Measurements from ENCODE around the gene CUX1. TPM values are rescaled to one million over a fixed set of nuclear protein-coding genes. Genes with fewer than 3 reads are reported as not detected.
"Not testable (repeated sequence)": the region's sequence is repeated elsewhere in the genome, so short reads cannot be mapped to it uniquely, and the experiment has no call there.

The CUX1 gene
- total RNA-seq, 1 donor from 2014 or later: 33.3 TPM

DNA sequence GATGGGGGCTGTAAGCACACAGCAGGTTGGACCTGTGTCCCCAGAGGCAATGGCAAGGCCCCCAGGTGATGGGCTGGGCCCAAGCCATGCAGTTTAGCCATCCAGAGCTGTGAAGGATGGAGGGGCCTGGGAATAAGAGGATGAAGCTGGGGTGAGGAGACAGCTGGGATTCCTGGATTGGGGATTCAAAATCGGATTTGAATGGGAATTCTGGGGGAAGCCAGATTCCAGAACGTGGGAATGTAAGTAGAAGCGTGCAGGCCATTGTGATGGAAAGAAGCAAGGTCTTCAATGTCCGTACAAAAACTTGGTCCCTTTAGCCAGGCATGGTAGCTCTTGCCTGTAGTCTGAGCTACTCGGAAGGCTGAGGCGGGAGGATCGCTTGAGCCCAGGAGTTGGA lies 479.1 kb downstream of the CUX1 start:
- intact Hi-C loops (cut with micrococcal nuclease): no loop called here

DNA sequence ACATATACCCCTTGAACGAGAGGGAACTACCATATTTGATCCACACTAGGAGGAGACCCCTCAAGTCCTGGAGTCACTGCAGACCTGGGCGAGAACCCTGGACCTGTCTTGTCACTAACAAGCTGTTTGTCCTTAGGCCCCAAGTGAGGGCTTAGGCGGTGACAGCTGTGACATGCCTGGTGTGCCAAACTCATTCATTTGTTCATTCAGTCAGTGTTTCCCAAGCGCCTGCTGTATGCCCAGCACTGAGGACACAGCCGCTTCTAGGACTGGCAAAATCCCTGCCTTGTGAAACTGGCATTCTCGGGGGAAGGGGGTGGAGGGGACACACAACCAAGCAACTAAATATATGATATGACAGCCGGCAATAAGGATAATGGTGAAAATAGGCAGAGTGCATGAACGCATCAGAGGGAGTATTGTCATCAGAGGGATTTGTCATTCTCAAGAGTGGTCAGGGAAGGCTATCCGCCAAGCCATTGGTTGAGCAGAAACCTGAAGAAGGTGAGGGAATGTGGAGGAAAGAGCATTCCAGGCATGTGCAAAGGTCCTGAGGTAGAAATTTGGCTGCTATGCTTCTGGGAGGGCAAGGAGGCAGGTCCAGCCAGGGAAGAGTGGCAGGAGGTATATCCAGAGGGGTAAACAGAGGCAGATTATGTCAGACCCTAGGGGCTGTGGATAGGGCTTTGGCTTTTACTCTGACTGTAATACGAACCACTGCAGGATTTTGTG lies 480.2 kb downstream of the CUX1 start:
- intact Hi-C loops (cut with micrococcal nuclease): no loop called here

DNA sequence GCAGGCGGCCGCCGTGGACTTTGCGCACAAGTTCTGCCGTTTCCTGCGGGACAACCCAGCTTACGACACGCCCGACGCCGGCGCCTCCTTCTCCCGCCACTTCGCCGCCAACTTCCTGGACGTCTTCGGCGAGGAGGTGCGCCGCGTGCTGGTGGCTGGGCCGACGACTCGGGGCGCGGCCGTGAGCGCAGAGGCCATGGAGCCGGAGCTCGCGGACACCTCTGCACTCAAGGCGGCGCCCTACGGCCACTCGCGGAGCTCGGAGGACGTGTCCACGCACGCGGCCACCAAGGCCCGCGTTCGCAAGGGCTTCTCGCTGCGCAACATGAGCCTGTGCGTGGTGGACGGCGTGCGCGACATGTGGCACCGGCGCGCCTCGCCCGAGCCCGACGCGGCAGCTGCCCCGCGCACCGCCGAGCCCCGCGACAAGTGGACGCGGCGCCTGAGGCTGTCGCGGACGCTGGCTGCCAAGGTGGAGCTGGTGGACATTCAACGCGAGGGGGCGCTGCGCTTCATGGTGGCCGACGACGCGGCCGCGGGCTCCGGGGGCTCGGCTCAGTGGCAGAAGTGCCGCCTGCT lies 483.3 kb downstream of the CUX1 start:
- intact Hi-C loops (cut with micrococcal nuclease): no loop called here

DNA sequence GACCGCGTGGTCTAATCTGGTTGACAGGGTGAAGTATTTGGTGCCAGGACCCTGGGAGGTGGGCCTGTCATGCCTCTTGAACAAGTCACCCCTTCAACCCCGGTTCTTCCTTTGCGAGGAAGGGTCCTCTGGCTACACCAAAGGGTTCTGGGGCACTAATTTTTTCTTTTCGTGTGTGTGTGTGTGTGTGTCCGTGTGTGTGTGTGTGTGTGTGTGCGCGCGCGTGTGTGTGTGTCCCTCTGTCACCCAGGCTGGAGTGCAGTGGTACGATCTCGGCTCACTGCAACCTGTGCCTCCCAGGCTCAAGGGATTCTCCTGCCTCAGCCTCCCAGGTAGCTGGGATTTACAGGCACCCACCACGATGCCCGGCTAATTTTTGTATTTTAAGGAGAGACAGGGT lies 483.9 kb downstream of the CUX1 start:
- intact Hi-C loops (cut with micrococcal nuclease): not testable (repeated sequence)

DNA sequence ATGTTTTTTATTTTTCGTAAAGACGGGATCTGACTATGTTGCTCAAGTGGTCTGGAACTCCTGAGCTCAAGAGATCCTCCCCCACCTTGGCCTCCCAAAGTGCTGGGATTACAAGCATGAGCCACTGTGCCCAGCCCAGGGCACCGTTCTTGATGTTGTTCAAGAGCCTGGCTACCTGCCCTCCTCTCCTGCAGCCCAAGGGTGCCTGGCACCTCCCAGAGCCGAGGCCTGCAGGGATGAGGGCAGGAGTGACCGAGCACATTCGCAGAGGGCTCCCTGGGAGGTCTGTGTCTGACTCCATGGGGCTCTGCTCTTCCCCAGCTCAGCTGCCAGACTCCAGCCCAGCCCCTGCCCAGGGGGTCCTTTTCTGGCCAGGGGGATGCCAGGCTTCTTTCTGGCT lies 484.6 kb downstream of the CUX1 start:
- intact Hi-C loops (cut with micrococcal nuclease): no loop called here

DNA sequence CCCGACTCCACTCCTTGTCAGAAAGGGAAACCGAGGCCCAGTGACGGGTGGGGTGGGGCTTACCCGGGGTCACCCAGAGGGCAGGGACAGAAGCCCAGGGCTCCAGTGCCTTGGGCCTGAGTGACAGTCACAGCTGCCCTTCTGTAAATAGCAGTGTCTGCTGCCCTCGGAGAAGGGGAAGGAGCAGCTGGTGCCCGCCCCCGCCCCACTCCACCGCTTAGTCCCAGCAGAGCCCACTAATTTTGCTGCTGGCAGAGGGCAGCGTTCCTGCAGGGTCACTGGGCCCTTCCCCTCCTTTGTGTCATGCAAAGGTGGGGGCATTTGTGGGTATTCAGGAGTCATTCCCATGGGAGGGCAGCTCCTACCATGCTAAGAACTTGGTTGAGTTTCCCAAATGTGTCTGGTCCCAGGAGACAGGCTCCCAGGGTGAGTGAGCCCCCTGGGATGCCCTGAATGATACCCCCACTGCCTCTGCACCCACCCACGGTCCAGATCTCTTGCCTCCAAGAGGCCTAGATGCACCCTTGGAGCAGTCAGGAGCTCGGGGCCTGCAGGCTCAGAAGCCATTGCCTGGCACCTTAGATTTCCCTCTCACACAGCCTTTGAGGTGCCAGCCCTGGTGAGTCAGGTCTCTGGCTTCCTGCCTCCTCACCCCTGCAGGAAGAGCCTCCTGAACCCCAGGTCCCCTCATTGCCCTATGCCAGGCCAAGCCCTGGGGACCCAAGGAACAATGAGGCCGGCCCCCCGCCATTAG lies 486.4 kb downstream of the CUX1 start:
- intact Hi-C loops (cut with micrococcal nuclease): no loop called here

DNA sequence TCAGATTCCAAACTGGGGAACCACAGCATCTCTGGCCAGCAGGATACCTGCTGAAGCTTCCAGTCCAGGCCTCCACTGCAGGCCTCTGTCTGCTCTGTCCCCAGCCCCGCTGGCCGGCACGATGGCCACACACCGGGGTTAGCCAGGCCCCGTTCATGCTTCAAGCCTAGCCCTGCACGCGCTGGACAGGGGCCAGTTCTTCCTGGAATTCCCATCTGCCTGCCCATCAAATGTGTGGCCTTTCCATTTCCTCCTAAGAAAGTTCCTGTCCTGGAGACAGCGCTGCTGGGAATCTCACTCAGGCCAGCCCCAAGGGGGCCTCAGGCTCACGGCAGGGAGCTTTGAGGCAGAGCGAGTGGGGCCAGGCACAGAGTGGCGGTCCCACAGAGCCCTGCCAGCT lies 487.2 kb downstream of the CUX1 start:
- intact Hi-C loops (cut with micrococcal nuclease): no loop called here

DNA sequence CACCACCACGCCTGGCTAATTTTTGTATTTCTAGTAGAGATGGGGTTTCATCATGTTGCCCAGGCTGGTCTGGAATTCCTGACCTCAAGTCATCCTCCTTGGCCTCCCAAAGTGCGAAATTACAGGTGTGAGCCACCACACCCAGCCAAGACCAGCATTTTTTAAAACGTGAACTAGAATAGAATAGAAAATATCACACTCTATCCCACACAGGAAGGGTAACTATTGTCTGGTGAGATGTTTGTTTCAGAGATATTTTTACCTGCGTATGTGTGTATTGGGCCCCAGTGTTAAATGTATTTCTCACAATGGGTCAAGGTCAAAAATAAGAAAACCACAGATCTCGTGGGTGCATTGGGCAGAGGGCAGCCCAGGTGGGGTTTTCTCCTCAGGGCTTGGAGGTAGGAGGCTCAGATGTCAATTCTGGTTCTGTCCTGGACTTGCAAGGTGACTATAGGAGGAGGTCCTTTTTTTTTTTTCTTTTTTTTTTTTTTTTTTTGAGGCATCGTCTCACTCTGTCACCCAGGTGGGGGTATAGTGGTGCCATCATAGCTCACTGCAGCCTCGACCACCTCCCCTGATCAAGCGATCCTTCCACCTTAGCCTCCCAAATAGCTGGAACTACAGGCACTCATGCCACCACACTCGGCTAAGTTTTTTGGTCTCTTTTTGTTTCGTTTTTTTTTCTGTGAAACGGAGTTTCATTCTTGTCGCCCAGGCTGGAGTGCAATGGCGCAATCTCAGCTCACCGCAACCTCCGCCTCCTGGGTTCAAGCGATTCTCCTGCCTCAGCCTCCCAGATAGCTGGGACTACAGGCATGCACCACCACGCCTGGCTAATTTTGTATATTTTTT lies 488.2 kb downstream of the CUX1 start:
- intact Hi-C loops (cut with micrococcal nuclease): no loop called here

DNA sequence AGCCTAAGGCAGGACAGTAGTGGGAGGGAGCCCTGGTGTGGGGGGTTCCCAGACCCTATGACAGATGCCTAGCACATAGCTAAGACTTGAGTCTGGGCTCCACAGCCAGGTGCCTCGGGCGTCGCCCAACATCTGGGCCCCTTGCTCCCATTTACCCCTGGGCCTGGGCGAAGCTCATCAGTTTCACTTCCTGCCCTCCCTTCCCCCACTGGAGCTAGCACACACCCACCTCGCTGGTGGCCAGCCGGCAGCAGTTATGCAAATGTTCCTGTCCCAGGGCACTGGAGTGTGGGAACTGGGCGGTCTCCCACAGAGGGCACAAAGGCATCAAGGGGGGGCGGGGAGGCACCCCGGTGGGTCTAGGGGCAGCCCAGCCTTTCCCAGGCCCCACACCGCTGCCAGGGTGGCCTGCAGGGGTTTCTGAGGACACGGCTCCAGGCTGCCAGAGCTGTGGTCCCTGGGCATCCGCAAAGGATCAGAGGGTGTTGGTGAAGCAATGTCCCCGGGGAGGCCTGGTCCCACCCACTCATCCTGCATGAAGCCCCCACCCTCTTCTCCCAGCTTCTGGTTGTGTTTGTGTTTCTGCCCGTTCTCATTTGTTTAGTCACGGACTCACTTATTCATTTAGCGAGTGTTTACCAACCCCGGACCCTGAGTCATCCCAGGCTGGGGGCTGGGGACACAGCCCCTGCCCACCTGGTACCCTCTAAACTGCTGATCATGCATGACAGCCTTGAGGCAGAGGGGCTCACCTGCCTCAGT lies 489.7 kb downstream of the CUX1 start:
- intact Hi-C loops (cut with micrococcal nuclease): no loop called here

DNA sequence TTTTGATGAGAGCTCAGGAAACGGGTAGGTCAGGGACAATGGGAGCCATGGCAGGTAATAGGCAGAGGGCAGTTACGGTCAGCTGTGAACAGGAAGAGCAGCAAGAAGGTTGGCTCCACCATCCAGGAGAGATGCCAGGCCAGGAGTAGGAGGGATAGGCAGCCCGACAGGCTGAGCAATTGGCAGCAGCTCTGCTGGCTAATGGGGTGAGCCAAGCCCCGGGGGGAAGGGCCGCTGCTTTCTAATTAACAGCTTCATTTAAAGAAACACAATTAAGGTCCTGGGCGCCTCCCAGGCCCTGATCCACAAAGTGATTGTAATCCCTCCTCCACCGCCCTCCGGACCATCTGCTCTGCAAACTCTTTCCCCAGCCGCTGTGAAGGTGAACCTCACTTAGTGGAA lies 493.0 kb downstream of the CUX1 start:
- intact Hi-C loops (cut with micrococcal nuclease): no loop called here

DNA sequence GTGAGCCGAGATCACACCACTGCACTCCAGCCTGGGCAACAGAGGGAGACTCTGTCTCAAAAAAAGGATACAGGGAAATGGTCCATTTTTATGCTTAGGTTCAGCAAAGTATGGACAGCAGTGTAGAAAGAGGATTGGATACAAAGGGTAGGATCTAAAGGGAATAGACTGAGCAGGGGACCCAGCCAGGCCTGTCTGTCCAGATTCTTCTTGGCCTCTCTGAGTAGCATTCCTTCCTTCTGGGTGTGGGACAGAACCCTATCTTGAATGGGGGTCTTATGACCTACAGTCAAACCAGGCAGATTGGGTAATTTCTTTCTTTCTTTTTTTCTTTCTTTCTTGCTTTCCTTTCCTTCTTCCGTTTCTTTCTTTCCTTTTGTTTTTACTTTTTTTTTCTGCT lies 494.9 kb downstream of the CUX1 start:
- intact Hi-C loops (cut with micrococcal nuclease): no loop called here

DNA sequence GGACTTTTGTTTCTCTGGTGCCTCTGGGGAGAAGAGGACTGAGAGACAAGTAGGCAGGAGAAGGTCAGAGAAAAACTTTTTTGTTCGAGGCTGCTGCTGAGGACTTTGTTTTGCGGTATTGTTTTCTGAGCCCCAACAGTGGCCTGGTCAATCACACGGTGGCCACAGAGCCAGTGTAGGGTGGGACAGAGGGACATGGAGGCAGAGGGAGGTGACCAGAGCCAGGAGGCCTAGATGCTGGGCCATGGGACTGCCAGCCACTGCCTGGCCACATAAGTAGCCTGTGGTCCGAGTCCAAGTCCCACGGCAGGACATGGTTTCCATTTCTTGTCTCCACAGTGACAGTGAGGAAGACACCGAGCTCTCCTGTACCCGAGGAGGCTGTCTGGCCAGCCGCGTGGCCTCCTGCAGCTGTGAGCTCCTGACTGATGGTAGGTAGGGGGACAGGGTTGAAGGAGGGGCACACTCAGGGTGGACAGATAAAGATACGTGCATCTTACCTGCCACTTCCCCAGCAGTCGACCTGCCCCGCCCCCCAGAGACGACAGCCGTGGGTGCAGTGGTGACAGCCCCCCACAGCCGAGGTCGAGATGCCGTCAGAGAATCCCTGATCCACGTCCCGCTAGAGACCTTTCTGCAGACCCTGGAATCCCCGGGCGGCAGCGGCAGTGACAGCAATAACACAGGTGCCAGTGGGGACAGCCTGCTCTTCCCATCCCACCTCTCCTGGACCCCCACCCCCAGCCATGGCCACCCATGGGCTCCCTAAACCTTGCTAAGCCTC lies 496.8 kb downstream of the CUX1 start:
- intact Hi-C loops (cut with micrococcal nuclease): no loop called here

DNA sequence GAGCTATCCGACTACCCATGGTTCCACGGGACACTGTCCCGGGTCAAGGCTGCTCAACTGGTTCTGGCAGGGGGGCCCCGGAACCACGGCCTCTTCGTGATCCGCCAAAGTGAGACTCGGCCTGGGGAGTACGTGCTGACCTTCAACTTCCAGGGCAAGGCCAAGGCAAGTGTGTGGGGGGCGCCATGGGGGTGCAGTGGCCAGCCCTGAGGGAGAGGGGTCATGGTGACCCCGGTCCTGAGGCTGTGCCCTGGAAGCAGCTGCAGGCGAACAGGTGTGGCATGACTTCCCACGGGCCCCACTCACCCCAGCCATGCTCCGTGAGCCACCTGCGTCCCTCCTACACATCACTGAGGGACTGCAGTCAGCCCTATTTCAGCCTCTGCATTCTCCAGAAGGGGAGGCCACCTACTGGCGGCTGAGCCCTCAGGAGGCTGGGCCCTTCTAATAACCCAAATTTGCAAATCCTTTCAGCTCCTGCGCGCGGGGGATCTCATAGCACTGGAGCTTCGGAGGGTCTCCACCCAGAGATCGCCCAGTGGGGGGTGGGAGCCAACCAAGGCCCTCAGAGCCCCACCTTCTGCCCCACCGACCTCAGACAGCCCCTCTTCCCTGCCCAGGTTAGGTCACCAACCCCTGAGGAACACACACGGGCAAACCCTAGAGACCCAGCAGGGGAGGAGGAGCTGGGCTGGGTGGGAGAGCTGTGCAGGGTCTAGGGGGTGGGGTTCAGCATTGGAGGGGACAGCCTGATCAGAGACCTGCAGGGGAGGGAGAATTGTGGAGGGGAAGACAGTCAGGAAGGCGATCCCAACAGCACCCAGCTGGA lies 500.0 kb downstream of the CUX1 start:
- intact Hi-C loops (cut with micrococcal nuclease): no loop called here

DNA sequence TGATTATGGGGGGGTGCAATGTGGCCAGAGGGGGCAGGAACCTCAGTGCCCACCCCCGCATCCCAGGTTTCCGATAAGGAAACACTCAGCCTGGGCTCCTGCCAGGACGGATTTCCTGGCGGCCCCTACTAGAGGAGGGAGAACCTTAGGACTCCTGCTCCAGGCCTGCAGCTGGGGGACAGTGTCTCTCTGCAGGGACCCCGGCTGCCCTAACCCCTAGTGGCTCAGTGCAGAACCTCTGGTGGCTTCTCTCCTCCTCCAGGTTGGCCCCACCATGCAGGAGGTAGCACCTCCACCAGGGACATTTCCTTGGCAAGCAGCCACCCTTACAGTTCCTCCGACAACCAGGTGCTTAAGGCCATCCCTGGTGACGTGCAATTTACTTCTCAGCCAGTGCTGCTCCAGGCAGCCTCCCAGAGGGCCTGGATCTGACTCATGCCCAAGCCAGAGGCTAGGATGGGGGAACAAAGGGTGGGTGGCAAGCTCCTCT lies 501.1 kb downstream of the CUX1 start:
- intact Hi-C loops (cut with micrococcal nuclease): no loop called here

DNA sequence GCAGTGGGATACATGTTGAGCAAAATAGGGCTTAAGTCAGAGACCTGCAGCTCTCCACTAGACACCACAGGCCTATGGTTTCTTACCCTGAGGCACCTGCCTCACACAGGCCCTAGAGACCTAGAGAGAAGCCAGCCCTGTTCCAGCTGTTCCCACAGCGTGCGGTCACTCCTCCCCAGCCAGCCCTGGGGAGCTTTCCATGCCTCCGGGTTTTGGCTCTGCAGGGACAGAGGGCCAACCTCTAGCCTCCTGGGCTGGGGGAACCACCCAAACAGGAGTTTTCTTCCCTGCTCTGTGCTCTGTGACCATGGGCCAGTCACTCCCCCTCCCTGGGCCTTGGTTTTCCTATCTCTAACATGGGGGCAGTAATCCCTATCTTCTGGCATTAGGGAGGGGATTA lies 502.2 kb downstream of the CUX1 start:
- intact Hi-C loops (cut with micrococcal nuclease): no loop called here

DNA sequence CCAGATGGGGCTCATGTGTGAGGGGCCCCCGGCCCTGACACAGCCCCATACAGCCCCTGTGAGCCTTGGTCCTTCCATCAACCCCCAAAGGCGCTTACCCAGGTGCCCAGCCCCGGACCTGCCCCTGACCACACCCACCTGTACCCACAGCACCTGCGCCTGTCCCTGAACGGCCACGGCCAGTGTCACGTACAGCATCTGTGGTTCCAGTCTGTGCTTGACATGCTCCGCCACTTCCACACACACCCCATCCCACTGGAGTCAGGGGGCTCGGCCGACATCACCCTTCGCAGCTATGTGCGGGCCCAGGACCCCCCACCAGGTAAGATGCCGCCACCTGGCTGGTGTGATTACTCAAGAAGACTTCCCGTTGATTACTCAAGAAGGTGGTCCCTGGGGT lies 502.8 kb downstream of the CUX1 start:
- intact Hi-C loops (cut with micrococcal nuclease): no loop called here

DNA sequence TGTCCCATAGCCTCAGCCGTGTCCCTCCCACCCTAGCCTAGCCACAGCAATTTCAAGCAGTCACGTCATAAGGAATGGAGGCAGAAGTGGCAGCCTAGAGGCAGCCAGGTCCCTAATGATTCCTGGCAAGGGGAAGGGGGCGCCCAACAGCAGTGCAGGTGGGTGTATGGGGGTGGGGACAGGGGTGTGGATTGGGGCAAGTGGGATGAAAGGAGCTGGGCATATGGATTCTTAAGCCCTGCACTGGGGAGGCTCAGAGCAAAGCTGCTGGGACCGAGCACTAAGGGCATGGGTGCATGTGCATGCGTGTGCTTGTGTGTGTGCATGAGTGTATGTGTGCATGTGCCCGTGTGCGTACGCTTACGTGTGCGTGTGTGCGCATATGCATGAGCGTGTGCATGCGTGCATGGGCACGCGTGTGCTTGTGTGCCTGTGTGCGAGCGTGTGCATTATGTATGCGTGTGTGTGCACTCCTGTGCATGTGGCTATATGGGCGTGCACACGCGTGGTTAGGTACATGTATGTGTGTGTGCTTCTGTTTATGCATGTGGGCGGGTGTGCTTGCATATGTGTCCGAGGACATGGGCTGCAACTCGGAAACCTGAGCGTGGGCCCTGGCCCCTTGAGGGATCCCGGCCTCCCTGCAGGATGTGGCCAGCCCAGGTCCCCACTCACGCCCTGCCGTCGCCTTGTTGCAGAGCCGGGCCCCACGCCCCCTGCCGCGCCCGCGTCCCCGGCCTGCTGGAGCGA lies 503.4 kb downstream of the CUX1 start:
- intact Hi-C loops (cut with micrococcal nuclease): no loop called here

All from T-helper 2 cell treated with Interferon-gamma antibody and Interleukin-4, amounts not matched to agents 100 ng/mL and 5 ng/mL, for 36 hours (primary cell).